Small intestine (tissue), 7 donors: Measurements from ENCODE around the gene MDK. TPM values are rescaled to one million over a fixed set of nuclear protein-coding genes. Genes with fewer than 3 reads are reported as not detected.

ENCODE experiments used
- DNase-seq, 2 donors: peaks; one replicate each; pipeline versions ENCODE4 v3.0.0 to v3.0.0-alpha.2; 2013
- FAIRE-seq: peaks from 2 replicates; lab custom pipeline; 2012; peaks lifted over from hg19 to GRCh38; lab: Jason Lieb, UNC
- H3K27ac ChIP-seq, 3 donors: one replicate each; pipeline ENCODE4 v1.5.1; 2013; ENCODE audit warnings: low read length in 2 of 3, mild to moderate bottlenecking in 2 of 3, control low read depth in 1 of 3, inconsistent platforms in 1 of 3, low read depth in 1 of 3, moderate library complexity in 1 of 3
- H3K27me3 ChIP-seq, 3 donors: one replicate each; pipeline ENCODE4 v1.6.1; 2013; ENCODE audit warnings: low read length in 3 of 3, inconsistent platforms in 1 of 3; ENCODE audit not compliant: control insufficient read depth in 3 of 3, insufficient read depth in 3 of 3
- H3K36me3 ChIP-seq, 3 donors: one replicate each; pipeline ENCODE4 v1.6.1; 2013; ENCODE audit warnings: low read length in 3 of 3, inconsistent platforms in 1 of 3, low read depth in 1 of 3, mild to moderate bottlenecking in 1 of 3, moderate library complexity in 1 of 3; ENCODE audit not compliant: control insufficient read depth in 3 of 3, insufficient read depth in 2 of 3
- H3K4me1 ChIP-seq, 3 donors: one replicate each; pipeline ENCODE4 v1.6.1; 2013; ENCODE audit warnings: low read length in 2 of 3, inconsistent platforms in 1 of 3, low read depth in 1 of 3, mild to moderate bottlenecking in 1 of 3, moderate library complexity in 1 of 3; ENCODE audit not compliant: control insufficient read depth in 3 of 3, insufficient read depth in 2 of 3
- H3K4me3 ChIP-seq, 3 donors: one replicate each; pipeline ENCODE4 v1.5.1; 2013; ENCODE audit warnings: low read length in 3 of 3, control low read depth in 1 of 3, inconsistent platforms in 1 of 3, low read depth in 1 of 3, mild to moderate bottlenecking in 1 of 3, moderate library complexity in 1 of 3
- H3K9me3 ChIP-seq, 2 donors: one replicate each; pipeline ENCODE4 v1.6.1; 2013; ENCODE audit warnings: low read depth in 1 of 2, low read length in 1 of 2; ENCODE audit not compliant: control insufficient read depth in 2 of 2, insufficient read depth in 1 of 2
- WGBS, 3 donors: extraction: QIAGEN DNeasy Blood & Tissue Kit; methylation state at CpG; one replicate each; pipeline ENCODE4 v1.1.7; 2013; 5-methylcytosine and 5-hydroxymethylcytosine counted together
- polyA plus RNA-seq, 4 donors: library from polyadenylated mRNA; stranded (reverse) in 3 of 4; unstranded in 1 of 4; fragments of 200-250 nt in 3 of 4; fragments of 120-200 nt in 1 of 4; gene quantifications; one replicate each; pipeline versions ENCODE4 v1.2.1 to v1.2.3, GENCODE V29; 2013
- donor health status: healthy with polysubstance abuse.
- donor health status: control.
- donor health status: control.
- donor health status: Bipolar disorder and iron deficiency.
- donor health status: healthy.

Gene MDK
- polyA plus RNA-seq, 4 donors: 179 to 356 (median 226) TPM

DNA sequence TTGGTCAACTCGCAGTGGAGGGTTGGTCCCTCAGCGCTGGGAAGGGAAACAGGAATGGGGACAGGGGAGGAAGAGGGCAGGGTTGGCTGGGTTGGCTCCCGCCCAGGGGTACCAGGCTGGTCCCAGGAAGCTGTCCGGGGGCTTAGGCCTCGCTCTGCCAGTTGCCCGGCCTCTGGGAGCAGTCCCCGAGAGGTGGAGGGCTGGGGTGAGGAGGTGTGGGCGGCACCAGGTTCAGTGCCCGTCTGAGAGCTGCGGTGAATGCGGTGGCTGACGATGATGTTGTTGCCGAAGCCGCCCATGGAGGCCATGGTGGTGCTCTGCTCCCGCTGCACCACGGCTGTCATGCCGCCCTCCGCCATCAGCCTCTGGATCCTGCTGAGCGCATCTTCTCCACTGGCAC, 16.1 kb downstream of the MDK start:
- H3K36me3 ChIP-seq: peaks cover 2 to 60% (median 6%) of the 10 kb centered on the region in 3 donors
- WGBS, 3 donors: 96 to 99% (median 97%) methylated on average over 14 to 19 of the region's 19 CpGs
- peaks cover 0 to 4% (median 0%) of the 10 kb centered on the region in 3 donors for H3K27me3 ChIP-seq
- H3K27ac ChIP-seq: no peak overlapping the region
- H3K4me3 ChIP-seq: no peak overlapping the region
- DNase-seq (no peak), FAIRE-seq (no peak)
- H3K4me1 ChIP-seq: peaks cover 0 to 5% (median 3%) of the 10 kb centered on the region in 3 donors
- no peaks in the 10 kb centered on the region for H3K9me3 ChIP-seq

DNA sequence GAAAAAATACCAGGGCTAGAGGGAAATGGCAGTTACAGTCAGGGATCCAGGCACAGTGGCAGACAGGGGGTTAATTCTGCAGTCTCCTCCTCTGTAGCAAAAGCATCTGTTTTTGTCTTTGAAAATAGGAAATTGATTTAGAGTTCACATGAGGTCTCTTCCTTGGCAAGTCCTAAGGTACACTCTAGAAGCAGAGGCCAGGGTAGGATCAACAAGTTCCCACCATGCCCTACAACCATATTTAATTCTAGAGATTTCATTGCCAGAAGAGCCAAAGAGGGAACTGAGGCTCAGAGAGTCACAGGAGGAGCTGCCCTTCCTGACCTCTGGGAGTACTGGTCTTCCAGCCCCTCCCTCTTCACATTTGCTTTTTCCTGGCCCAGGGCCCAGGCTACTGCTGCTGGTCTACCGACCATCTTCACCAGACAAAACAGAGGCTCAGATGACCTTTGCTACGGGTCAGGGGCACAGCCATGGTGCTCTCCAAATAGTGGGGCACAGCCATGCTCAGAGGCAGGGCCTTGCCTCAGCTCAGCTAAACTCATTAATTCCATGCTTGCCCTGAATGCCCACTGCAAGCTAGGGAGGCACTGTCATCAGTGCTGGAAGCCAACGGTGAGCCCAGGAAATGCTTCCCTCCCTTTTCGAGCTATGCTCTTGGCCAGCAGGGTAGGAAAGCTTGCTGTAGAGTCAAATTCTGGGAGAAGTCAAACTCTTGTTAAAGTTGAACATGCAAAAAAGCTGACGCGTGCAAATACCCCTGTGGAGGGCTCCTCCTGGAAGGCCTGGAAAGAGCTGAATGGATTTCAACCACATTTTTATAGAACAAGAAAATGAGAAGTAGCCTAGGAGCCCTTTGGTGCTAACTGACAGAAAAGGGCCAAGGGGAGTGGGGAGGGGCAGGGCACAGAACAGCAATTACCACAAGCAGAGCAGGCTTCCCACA, 21.8 kb downstream of the MDK start:
- WGBS, 3 donors: 78 to 88% (median 82%) methylated on average over 6 of the region's 6 CpGs
- FAIRE-seq: no peak
- H3K9me3 ChIP-seq: no peaks in the 10 kb centered on the region

DNA sequence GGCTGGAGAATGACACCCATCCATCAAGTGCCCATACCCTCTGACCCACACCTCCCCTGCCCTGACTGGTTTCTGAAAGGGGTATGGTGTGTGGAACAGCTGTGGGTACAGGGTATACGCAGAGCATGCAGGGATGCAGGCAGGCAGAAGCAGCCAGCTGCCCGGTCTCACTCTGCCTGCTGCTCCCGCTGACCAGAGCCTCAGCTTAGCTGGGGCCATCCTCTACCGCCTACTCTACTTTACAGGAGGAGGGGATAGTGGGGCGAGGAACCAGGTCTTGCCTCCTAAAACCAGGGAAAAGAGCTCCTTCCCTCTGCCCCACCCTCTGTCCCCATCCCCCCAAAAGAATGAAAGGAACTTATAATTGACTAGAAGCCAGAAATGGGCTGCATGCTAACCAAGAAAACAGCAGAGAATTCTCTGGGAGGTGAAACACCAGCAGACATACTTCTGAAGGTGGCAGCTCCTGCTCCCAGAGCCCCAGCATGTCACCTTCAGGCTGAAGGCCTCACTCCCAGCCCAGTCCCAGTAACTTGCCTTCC, 23.1 kb downstream of the MDK start:
- WGBS, 3 donors: 92 to 94% (median 93%) methylated on average over 5 of the region's 5 CpGs
- Histone ChIP-seq H3K27ac (no peak overlapping the region), H3K4me1 (no peaks in the 10 kb centered on the region), H3K27me3 (no peaks in the 10 kb centered on the region), H3K9me3 (no peaks in the 10 kb centered on the region), H3K36me3 (peaks cover 11 to 93% (median 20%) of the 10 kb centered on the region in 3 donors), H3K4me3 (no peak overlapping the region)
- DNase-seq: no peak
- FAIRE-seq: no peak

More for the DNA sequence above, 21.8 kb downstream of the MDK start:
- H3K4me3 ChIP-seq: no peak overlapping the region
- no peaks in the 10 kb centered on the region for H3K4me1 ChIP-seq
- DNase-seq: no peak
- H3K27ac ChIP-seq: no peak overlapping the region
- H3K36me3 ChIP-seq: peaks cover 9 to 88% (median 13%) of the 10 kb centered on the region in 3 donors
- no peaks in the 10 kb centered on the region for H3K27me3 ChIP-seq

DNA sequence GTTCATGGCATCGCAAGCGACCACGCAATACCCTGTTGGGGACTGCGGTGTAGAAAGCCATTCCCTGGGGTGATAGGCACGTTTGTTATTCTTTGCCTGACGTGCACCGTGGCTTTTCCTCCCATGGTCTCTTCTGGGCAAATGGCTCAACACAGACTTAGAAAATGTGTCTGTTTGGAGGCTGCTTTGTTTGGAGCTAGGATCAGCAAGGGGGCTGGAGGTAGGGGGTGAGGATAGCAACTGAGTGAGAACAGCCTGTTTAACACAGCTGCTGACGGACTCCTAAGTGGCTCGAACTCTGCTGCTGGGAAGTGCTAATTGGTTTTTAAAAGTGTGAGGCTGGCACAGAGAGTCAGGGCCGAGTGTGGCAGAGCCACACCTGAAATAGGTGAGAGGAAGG, 26.2 kb downstream of the MDK start:
- Histone ChIP-seq H3K4me3 (no peak overlapping the region), H3K36me3 (peaks cover 14 to 83% (median 24%) of the 10 kb centered on the region in 3 donors), H3K27me3 (no peaks in the 10 kb centered on the region), H3K27ac (no peak overlapping the region), H3K9me3 (no peaks in the 10 kb centered on the region), H3K4me1 (no peaks in the 10 kb centered on the region)
- DNase-seq (no peak), FAIRE-seq (no peak)
- WGBS, 3 donors: 85 to 93% (median 89%) methylated on average over 10 of the region's 10 CpGs

DNA sequence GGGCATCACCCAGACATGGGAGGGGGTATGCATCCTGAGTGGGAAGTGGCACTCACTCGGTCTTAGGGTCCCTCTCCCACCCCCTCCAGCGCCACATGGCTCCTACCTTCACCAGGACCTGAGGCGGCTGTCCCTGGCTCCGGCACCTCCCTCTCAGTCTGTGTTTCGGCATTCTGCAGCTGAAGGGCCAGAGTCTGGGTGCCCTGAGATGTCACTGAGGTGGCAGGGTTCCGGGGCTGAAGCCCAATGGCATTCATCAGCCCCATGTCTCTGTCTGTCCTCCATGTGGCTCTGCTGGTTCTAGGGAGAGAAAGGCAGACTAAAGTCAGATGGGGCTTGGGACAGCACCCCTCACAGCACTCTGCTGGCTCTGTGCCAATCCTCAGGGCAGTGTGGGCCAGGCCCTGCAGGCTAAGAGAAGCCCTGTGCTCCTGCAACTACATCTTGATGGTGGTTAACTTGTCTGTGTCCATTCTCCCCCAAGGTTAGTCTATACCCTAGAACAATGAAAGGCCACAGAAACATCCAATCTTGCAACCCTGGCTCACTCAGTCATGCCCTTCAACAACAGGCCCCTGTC, 27.0 kb downstream of the MDK start:
- Histone ChIP-seq H3K4me1 (no peaks in the 10 kb centered on the region), H3K27me3 (no peaks in the 10 kb centered on the region), H3K9me3 (no peaks in the 10 kb centered on the region), H3K36me3 (peaks cover 14 to 80% (median 23%) of the 10 kb centered on the region in 3 donors), H3K4me3 (no peak overlapping the region), H3K27ac (no peak overlapping the region)
- 87 to 95% (median 94%) methylated on average over 6 of the region's 6 CpGs for WGBS, 3 donors
- FAIRE-seq (no peak), DNase-seq (no peak)

DNA sequence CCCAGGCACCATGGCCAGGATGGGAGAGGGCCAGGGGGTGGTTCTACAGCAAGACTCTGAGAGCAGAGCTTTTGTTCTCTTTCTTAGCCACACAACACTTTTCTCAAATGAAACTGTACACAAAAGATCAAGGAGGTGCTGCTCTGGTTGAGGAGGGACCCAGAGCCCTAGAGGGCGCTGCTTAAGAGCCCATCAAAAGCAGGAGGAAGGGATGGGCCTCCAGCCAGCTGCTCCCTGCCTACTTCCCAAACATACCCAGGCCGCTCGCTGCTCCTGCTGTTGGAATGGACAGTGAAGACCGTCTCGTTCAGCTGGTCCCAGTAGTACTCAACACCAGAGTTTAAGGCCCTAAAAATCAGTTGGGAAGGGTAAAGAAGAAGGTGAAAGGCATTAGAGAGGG, 28.6 kb downstream of the MDK start:
- no peak for FAIRE-seq
- DNase-seq: peak in 1 of 2 donors; percentile 30
- H3K4me3 ChIP-seq: no peak overlapping the region
- no peaks in the 10 kb centered on the region for H3K9me3 ChIP-seq
- WGBS, 3 donors: 72 to 83% (median 74%) methylated on average over 5 of the region's 5 CpGs
- H3K4me1 ChIP-seq: peaks cover 0 to 8% (median 2%) of the 10 kb centered on the region in 3 donors
- peaks cover 17 to 79% (median 24%) of the 10 kb centered on the region in 3 donors for H3K36me3 ChIP-seq
- no peak overlapping the region for H3K27ac ChIP-seq
- H3K27me3 ChIP-seq: no peaks in the 10 kb centered on the region

DNA sequence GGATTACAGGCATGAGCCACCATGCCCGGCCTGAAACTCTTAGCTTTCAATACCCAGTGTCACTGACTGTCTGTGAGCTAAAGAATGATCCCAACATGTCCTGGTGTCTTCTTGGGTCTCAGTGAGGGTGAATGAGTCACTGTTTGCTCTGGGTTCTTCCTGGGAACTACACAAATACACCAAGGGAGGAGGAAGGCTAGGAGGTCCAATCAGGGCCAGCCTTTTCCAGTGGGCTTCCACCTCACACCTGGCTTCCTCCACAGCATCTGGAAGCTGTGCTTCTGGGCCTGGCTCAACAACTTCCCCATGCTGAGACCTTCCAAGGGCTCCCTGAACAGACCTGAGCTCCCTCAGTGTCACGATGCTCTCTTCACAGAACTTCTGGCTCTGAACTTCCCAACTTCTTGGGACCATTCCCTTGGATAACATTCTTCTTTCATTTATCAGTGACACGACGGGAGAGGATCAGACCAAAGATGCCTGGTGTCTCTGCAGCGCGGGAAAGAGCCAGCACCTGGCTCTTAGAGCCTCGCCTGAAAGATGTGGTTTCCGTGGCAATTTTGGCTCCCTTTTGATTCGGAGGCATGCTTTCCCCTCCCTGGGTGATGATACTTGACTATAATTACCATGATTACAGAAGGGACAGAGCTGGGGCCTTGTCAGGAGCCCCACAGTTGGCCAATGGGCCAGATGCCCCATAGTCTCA, 32.4 kb downstream of the MDK start:
- H3K36me3 ChIP-seq: peaks cover 9 to 63% (median 15%) of the 10 kb centered on the region in 3 donors
- WGBS, 3 donors: 34 to 68% (median 44%) methylated on average over 9 of the region's 9 CpGs
- H3K27ac ChIP-seq: peak overlapping the region in 2 of 3 donors; percentile 36 to 65
- peaks cover 2 to 12% (median 2%) of the 10 kb centered on the region in 3 donors for H3K4me1 ChIP-seq
- H3K9me3 ChIP-seq: no peaks in the 10 kb centered on the region
- peak; percentile 39 to 57 for DNase-seq
- no peak for FAIRE-seq
- no peaks in the 10 kb centered on the region for H3K27me3 ChIP-seq
- no peak overlapping the region for H3K4me3 ChIP-seq

DNA sequence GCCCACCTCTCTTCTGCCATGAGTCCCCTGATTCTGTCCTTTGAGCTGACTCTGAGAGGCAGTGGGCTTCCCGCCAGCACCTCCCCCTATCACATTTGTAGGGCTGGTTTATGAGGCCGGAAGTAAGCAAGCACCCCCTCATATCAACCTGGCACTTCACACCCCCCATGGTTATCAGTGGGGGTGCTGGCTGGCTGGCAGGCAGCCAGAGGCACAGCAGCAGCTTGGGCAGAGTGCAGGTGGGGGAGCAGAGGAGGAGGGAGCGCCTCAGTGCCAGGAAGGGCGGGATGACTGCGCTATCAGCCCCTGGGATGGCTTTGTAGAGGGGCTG, 33.0 kb downstream of the MDK start:
- Histone ChIP-seq H3K36me3 (peaks cover 9 to 60% (median 14%) of the 10 kb centered on the region in 3 donors), H3K4me3 (no peak overlapping the region), H3K9me3 (no peaks in the 10 kb centered on the region), H3K27me3 (no peaks in the 10 kb centered on the region), H3K27ac (peak overlapping the region in 2 of 3 donors; percentile 36 to 65), H3K4me1 (peaks cover 2 to 12% (median 2%) of the 10 kb centered on the region in 3 donors)
- peak; percentile 58 to 66 for DNase-seq
- 25 to 63% (median 43%) methylated on average over 5 of the region's 5 CpGs for WGBS, 3 donors
- FAIRE-seq: no peak
